GM19351 (cell line): Measurements from ENCODE around the gene NLN.
A peak's percentile ranks its signal among the peaks of the same experiment; 100 is the strongest.
"Not testable (repeated sequence)": the region's sequence is repeated elsewhere in the genome, so short reads cannot be mapped to it uniquely, and the experiment has no call there.

Experiments
- ATAC-seq: cut with Tn5 transposase; IDR thresholded peaks from one replicate; pipeline ENCODE4 v1.9.1; 2021; ENCODE audit warnings: mild to moderate bottlenecking, moderate library complexity; ENCODE audit not compliant: unreplicated experiment

The NLN gene

GRCh38 chr5:65730910-65731309, 8.9 kb downstream of the NLN start:
- ATAC-seq: no peak

GRCh38 chr5:65732046-65732445, 10.0 kb downstream of the NLN start:
- not testable (repeated sequence) for ATAC-seq

GRCh38 chr5:65734196-65734775, 12.3 kb downstream of the NLN start:
- not testable (repeated sequence) for ATAC-seq

- no peak for ATAC-seq
Measured at GRCh38 chr5:65734921-65735320, 12.9 kb downstream of the NLN start.

- no peak for ATAC-seq
Measured at GRCh38 chr5:65736011-65736410, 14.0 kb downstream of the NLN start.

- no peak for ATAC-seq
Measured at GRCh38 chr5:65737842-65738241, 15.8 kb downstream of the NLN start.

- ATAC-seq: no peak
Measured at GRCh38 chr5:65738305-65738704, 16.3 kb downstream of the NLN start.

- no peak for ATAC-seq
Measured at GRCh38 chr5:65739162-65739561, 17.2 kb downstream of the NLN start.

- peak; percentile 95 for ATAC-seq
Measured at GRCh38 chr5:65742565-65743231, 20.7 kb downstream of the NLN start.

GRCh38 chr5:65749221-65749844, 27.3 kb downstream of the NLN start:
- no peak for ATAC-seq

- ATAC-seq: no peak
Measured at GRCh38 chr5:65749956-65750355, 28.0 kb downstream of the NLN start.

GRCh38 chr5:65750938-65751337, 28.9 kb downstream of the NLN start:
- no peak for ATAC-seq

- no peak for ATAC-seq
Measured at GRCh38 chr5:65753189-65753588, 31.2 kb downstream of the NLN start.

- ATAC-seq: no peak
Measured at GRCh38 chr5:65758546-65759144, 36.6 kb downstream of the NLN start.

GRCh38 chr5:65760504-65761275, 38.7 kb downstream of the NLN start:
- peak; percentile 54 for ATAC-seq

GRCh38 chr5:65762234-65762633, 40.2 kb downstream of the NLN start:
- no peak for ATAC-seq

GRCh38 chr5:65765582-65765981, 43.6 kb downstream of the NLN start:
- no peak for ATAC-seq

- no peak for ATAC-seq
Measured at GRCh38 chr5:65766175-65766574, 44.2 kb downstream of the NLN start.

GRCh38 chr5:65766781-65767180, 44.8 kb downstream of the NLN start:
- ATAC-seq: no peak

- no peak for ATAC-seq
Measured at GRCh38 chr5:65767565-65767964, 45.6 kb downstream of the NLN start.

GRCh38 chr5:65768723-65769346, 46.8 kb downstream of the NLN start:
- no peak for ATAC-seq
